HCT116 (cell line): ENCODE data around the gene CDKN2B-AS1. TPM values are rescaled to one million over a fixed set of nuclear protein-coding genes. Genes with fewer than 3 reads are reported as not detected.

Source experiments
- ATAC-seq: fragments of 200-7000 bp; cut with Tn5 transposase; 2 replicates; pipeline ENCODE4 v1.9.1; 2020; ENCODE audit warnings: mild to moderate bottlenecking, moderate library complexity
- BruUV-seq: library from RNA; stranded (reverse); fragments of 400-500 nt; replicated peaks from 2 replicates; lab custom pipeline; 2021; lab: Mats Ljungman, UMichigan
- CTCF ChIA-PET: fragments of 300-600 bp; sonication (Branson Sonifier 250); formaldehyde crosslinking; loops from one replicate; lab custom pipeline; 2021; ENCODE audit warnings: antibody characterized with exemption; lab: Charles Lee
- POLR2A ChIA-PET: fragments of 300-600, 350-600 bp; sonication (Branson Sonifier 250); formaldehyde crosslinking; loops from one replicate; lab custom pipeline; 2021; ENCODE audit warnings: antibody characterized with exemption; lab: Charles Lee
- RAD21 ChIA-PET, 2 experiments: fragments of 300-600 bp; sonication (Branson Sonifier 250); formaldehyde crosslinking; loops; one replicate each; lab custom pipeline; 2023; ENCODE audit warnings: low total read pairs in 2 of 2; ENCODE audit not compliant: uncharacterized antibody in 2 of 2, unreplicated experiment in 2 of 2, low non-redundant PET in 1 of 2; lab: Charles Lee
- DNase-seq: peaks from one replicate; pipeline ENCODE4 v3.0.0-alpha.2; 2010; ENCODE audit warnings: low read depth, low spot score
- H2AFZ ChIP-seq: fragments of 200-600 bp; shearing (Covaris generic), sonication (generic); 2 replicates; pipeline ENCODE4 v1.6.1; 2017; ENCODE audit warnings: low read depth, mixed run types, mixed read lengths, antibody characterized with exemption, low read length; ENCODE audit not compliant: poor library complexity, severe bottlenecking
- H3K27ac ChIP-seq: 2 replicates; pipeline ENCODE4 v1.5.1; 2012; ENCODE audit warnings: low read depth, low read length
- H3K27me3 ChIP-seq: fragments of 200-600 bp; sonication (generic); 2 replicates; pipeline ENCODE4 v1.6.1; 2016; ENCODE audit warnings: mixed run types, low read length, mixed read lengths; ENCODE audit not compliant: insufficient read depth
- H3K36me3 ChIP-seq, 2 experiments: fragments of 200-500 bp in 1 of 2; fragments of 200-600 bp in 1 of 2; sonication (Bioruptor generic) in 1 of 2; sonication (generic) in 1 of 2; 2 replicates each; pipeline versions ENCODE4 v1.5.1 to v1.6.1; 2014 to 2016; ENCODE audit warnings: low read length in 2 of 2, inconsistent platforms in 1 of 2, mixed read lengths in 1 of 2, mixed run types in 1 of 2; ENCODE audit not compliant: insufficient read depth in 2 of 2, control insufficient read depth in 1 of 2
- H3K4me1 ChIP-seq, 2 experiments: fragments of 200-600 bp in 1 of 2; sonication (generic) in 1 of 2; 2 replicates each; pipeline versions ENCODE4 v1.5.1 to v1.6.1; 2012 to 2017; ENCODE audit warnings: low read length in 2 of 2, inconsistent platforms in 1 of 2, mild to moderate bottlenecking in 1 of 2, mixed read lengths in 1 of 2, mixed run types in 1 of 2, moderate library complexity in 1 of 2; ENCODE audit not compliant: insufficient read depth in 2 of 2, control insufficient read depth in 1 of 2
- H3K4me2 ChIP-seq: fragments of 200-600 bp; sonication (generic); 2 replicates; pipeline ENCODE4 v1.6.1; 2017; ENCODE audit warnings: mixed run types, low read length, mixed read lengths
- H3K4me3 ChIP-seq, 2 experiments: fragments of 200-600 bp in 1 of 2; sonication (generic) in 1 of 2; replicated peaks in 1 of 2; 2 replicates each; pipeline ENCODE4 v1.5.1; 2011 to 2016; ENCODE audit warnings: low read length in 2 of 2, control low read depth in 1 of 2, low read depth in 1 of 2, mild to moderate bottlenecking in 1 of 2, mixed read lengths in 1 of 2, mixed run types in 1 of 2
- H3K79me2 ChIP-seq: fragments of 200-600 bp; sonication (generic); 2 replicates; pipeline ENCODE4 v1.6.1; 2017; ENCODE audit warnings: mild to moderate bottlenecking, mixed run types, low read length, moderate library complexity, mixed read lengths; ENCODE audit not compliant: insufficient read depth
- H3K9ac ChIP-seq: fragments of 200-600 bp; sonication (generic); 2 replicates; pipeline ENCODE4 v1.6.1; 2016; ENCODE audit warnings: low read length, mixed read lengths
- H3K9me2 ChIP-seq: fragments of 200-600 bp; sonication (generic), shearing (Covaris generic); 2 replicates; pipeline ENCODE4 v1.6.1; 2017; ENCODE audit warnings: mixed run types, mild to moderate bottlenecking, moderate library complexity; ENCODE audit not compliant: insufficient read depth
- H3K9me3 ChIP-seq, 2 experiments: fragments of 200-500 bp in 1 of 2; fragments of 200-600 bp in 1 of 2; sonication (Bioruptor generic) in 1 of 2; sonication (generic) in 1 of 2; 2 replicates each; pipeline ENCODE4 v1.6.1; 2014 to 2017; ENCODE audit warnings: low read length in 2 of 2, mixed read lengths in 2 of 2, inconsistent platforms in 1 of 2, low read depth in 1 of 2, mild to moderate bottlenecking in 1 of 2, mixed run types in 1 of 2, moderate library complexity in 1 of 2; ENCODE audit not compliant: control insufficient read depth in 1 of 2, insufficient read depth in 1 of 2
- H4K20me1 ChIP-seq: fragments of 200-600 bp; sonication (generic), shearing (Covaris generic); 2 replicates; pipeline ENCODE4 v1.6.1; 2017; ENCODE audit warnings: mixed run types, mild to moderate bottlenecking, moderate library complexity; ENCODE audit not compliant: insufficient read depth
- CBX3 ChIP-seq: IDR thresholded peaks from 2 replicates; pipeline ENCODE4 v1.6.1; 2012; ENCODE audit warnings: low read depth
- EGR1 ChIP-seq: IDR thresholded peaks from 2 replicates; pipeline ENCODE4 v1.6.1; 2012; ENCODE audit warnings: low read depth
- EZH2 ChIP-seq: fragments of 200-600 bp; sonication (generic); IDR thresholded peaks from 2 replicates; pipeline ENCODE4 v1.6.1; 2017; ENCODE audit warnings: antibody characterized with exemption, mixed run types
- JUND ChIP-seq: IDR thresholded peaks from 2 replicates; pipeline ENCODE4 v1.6.1; 2012
- MAX ChIP-seq: IDR thresholded peaks from 2 replicates; pipeline ENCODE4 v1.6.1; 2012
- POLR2A ChIP-seq: IDR thresholded peaks from 2 replicates; pipeline ENCODE4 v1.7.0; 2011; ENCODE audit warnings: borderline replicate concordance; ENCODE audit not compliant: insufficient read depth, insufficient read length; ENCODE audit errors: extremely low read depth
- POLR2AphosphoS5 ChIP-seq: IDR thresholded peaks from 2 replicates; pipeline ENCODE4 v1.6.1; 2011; ENCODE audit warnings: mild to moderate bottlenecking, low read depth, low read length, moderate library complexity
- SP1 ChIP-seq: IDR thresholded peaks from 2 replicates; pipeline ENCODE4 v1.6.1; 2012; ENCODE audit warnings: low read depth
- SRF ChIP-seq: IDR thresholded peaks from 2 replicates; pipeline ENCODE4 v1.6.1; 2012; ENCODE audit warnings: low read depth
- YY1 ChIP-seq: IDR thresholded peaks from 2 replicates; pipeline ENCODE4 v1.6.1; 2011; ENCODE audit warnings: low read length, low read depth, moderate library complexity, mild to moderate bottlenecking; ENCODE audit not compliant: insufficient replicate concordance; ENCODE audit errors: extremely low read depth
- ZNF274 ChIP-seq: fragments of 200-500 bp; sonication (Bioruptor generic); IDR thresholded peaks from 2 replicates; pipeline ENCODE4 v1.6.1; 2014; ENCODE audit warnings: mild to moderate bottlenecking, low read depth, low read length, inconsistent platforms
- intact Hi-C: fragments of 100-400 bp; cut with micrococcal nuclease; formaldehyde crosslinking; loops from 2 replicates; pipeline ENCODE4 v1.10.0; 2022
- total RNA-seq: library from RNA; stranded (reverse); gene quantifications from one replicate; pipeline ENCODE4 v1.2.1, GENCODE V29; 2021; ENCODE audit not compliant: unreplicated experiment
- TF ChIP-seq, protein P1 (sequence below): IDR thresholded peaks from 2 replicates; pipeline ENCODE4 v1.6.1; 2011; ENCODE audit warnings: mild to moderate bottlenecking, low read length, moderate library complexity; ENCODE audit not compliant: insufficient replicate concordance; ENCODE audit errors: extremely low read depth

Gene CDKN2B-AS1
- total RNA-seq, 1 experiment from 2014 or later, result 1.7 TPM

DNA sequence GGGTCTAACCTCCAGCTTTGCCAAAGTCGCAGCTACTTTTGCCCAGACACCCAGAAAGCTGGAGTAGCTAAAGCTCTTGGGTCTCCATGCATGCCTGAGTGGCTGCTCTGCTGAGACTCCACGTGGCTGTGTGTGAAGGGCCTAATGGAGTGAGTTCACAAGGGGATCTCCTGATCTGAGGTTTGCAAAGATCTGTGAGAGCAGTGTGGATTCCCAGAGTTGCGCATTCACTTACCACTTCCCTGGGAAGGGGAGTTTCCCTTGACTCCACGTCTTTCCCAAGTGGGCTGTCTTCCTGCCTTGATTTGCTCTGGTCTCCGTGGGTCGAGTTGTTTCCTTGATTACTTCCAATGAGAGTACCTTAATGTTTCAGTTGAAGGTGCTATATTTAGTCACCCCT lies 32.1 kb downstream of the CDKN2B-AS1 start:
- Histone ChIP-seq H3K36me3 (no peaks in the 10 kb centered on the region), H3K27me3 (no peaks in the 10 kb centered on the region), H2AFZ (no peak overlapping the region), H3K4me2 (no peak overlapping the region), H3K79me2 (no peaks in the 10 kb centered on the region), H4K20me1 (no peaks in the 10 kb centered on the region), H3K27ac (no peak overlapping the region), H3K4me3 (no peak overlapping the region), H3K9me2 (no peaks in the 10 kb centered on the region), H3K9ac (no peak overlapping the region), H3K9me3 (no peaks in the 10 kb centered on the region), H3K4me1 (peaks cover 7 to 8% of the 10 kb centered on the region in 2 experiments; a peak in 3 of 4 replicates)
- RAD21 ChIA-PET, result no interaction called here
- CTCF ChIA-PET, result no interaction called here
- BruUV-seq, result no TSS peak
- ATAC-seq (no peak), DNase-seq (no peak)
- TF ChIP-seq EGR1 (no peak), EZH2 (no peak), SRF (no peak)
- POLR2A ChIA-PET, result interaction anchor here (1.0 kb wide), 1 partner anchor 20 kb away, joined by 4 read pairs; no protein-coding TSS in a partner anchor
- intact Hi-C loops, result no loop called here

- no peak overlapping the region for H3K27ac ChIP-seq
- H3K36me3 ChIP-seq, result no peaks in the 10 kb centered on the region
- intact Hi-C loops, result no loop called here
- no peaks in the 10 kb centered on the region for H4K20me1 ChIP-seq
- no peaks in the 10 kb centered on the region for H3K9me3 ChIP-seq
- no peak overlapping the region for H2AFZ ChIP-seq
- ChIA-PET POLR2A (interaction anchor here (1.3 kb wide), 1 partner anchor 19 kb away, joined by 3 read pairs; the partner anchor contains the start of gene CDKN2B), RAD21 (no interaction called here), CTCF (interaction anchor here (0.8 to 1.1 kb wide), 2 partner anchors 10 to 20 kb away, joined by 3 to 4 read pairs; partner anchors contain the start of gene CDKN2B)
- no peak overlapping the region for H3K4me2 ChIP-seq
- no peaks in the 10 kb centered on the region for H3K9me2 ChIP-seq
- no peak overlapping the region for H3K9ac ChIP-seq
- DNase-seq (no peak), ATAC-seq (no peak)
- no peak overlapping the region for H3K4me3 ChIP-seq
- no peak for TF ChIP-seq CBX3
- no peak for TF ChIP-seq YY1
- no peak for TF ChIP-seq ZNF274
- TF ChIP-seq SRF, result no peak
- TF ChIP-seq EZH2, result no peak
- no peak for TF ChIP-seq MAX
- no peak for TF ChIP-seq SP1
- TF ChIP-seq POLR2A, result no peak
- TF ChIP-seq, protein P1, sequence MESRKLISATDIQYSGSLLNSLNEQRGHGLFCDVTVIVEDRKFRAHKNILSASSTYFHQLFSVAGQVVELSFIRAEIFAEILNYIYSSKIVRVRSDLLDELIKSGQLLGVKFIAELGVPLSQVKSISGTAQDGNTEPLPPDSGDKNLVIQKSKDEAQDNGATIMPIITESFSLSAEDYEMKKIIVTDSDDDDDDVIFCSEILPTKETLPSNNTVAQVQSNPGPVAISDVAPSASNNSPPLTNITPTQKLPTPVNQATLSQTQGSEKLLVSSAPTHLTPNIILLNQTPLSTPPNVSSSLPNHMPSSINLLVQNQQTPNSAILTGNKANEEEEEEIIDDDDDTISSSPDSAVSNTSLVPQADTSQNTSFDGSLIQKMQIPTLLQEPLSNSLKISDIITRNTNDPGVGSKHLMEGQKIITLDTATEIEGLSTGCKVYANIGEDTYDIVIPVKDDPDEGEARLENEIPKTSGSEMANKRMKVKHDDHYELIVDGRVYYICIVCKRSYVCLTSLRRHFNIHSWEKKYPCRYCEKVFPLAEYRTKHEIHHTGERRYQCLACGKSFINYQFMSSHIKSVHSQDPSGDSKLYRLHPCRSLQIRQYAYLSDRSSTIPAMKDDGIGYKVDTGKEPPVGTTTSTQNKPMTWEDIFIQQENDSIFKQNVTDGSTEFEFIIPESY, result no peak
- no peak for TF ChIP-seq JUND
- TF ChIP-seq POLR2AphosphoS5, result no peak
- H3K27me3 ChIP-seq, result no peaks in the 10 kb centered on the region
- H3K79me2 ChIP-seq, result no peaks in the 10 kb centered on the region
- no TSS peak for BruUV-seq
- H3K4me1 ChIP-seq, result peaks cover 7 to 8% of the 10 kb centered on the region in 2 experiments; a peak in 3 of 4 replicates
Measured at GRCh38 chr9:22028394-22028793, 33.8 kb downstream of the CDKN2B-AS1 start.
